GM12891 (cell line): ENCODE results near the gene ORM1.

Experiments
- DNase-seq: peaks from one replicate; pipeline ENCODE4 v3.0.0; 2011; ENCODE audit warnings: low spot score; ENCODE audit not compliant: insufficient read length
- FAIRE-seq: peaks from 2 replicates; lab custom pipeline; 2011; peaks lifted over from hg19 to GRCh38; lab: Jason Lieb, UNC
- PAX5 ChIP-seq: IDR thresholded peaks from 2 replicates; pipeline ENCODE4 v1.6.1; 2011; ENCODE audit warnings: low read length, moderate library complexity, mild to moderate bottlenecking; ENCODE audit not compliant: insufficient read depth, severe bottlenecking
- POLR2A ChIP-seq: IDR thresholded peaks from 2 replicates; pipeline ENCODE4 v1.6.1; 2011; ENCODE audit warnings: low read depth, low read length, control low read depth
- POLR2AphosphoS5 ChIP-seq: IDR thresholded peaks from 2 replicates; pipeline ENCODE4 v1.6.1; 2011; ENCODE audit warnings: low read depth, low read length, control low read depth
- POU2F2 ChIP-seq: IDR thresholded peaks from 2 replicates; pipeline ENCODE4 v1.6.1; 2011; ENCODE audit warnings: low read depth, mild to moderate bottlenecking, control low read depth, low read length, moderate library complexity
- SPI1 ChIP-seq: IDR thresholded peaks from 2 replicates; pipeline ENCODE4 v1.6.1; 2011; ENCODE audit warnings: low read depth, low read length, control low read depth
- TAF1 ChIP-seq: IDR thresholded peaks from 2 replicates; pipeline ENCODE4 v1.6.1; 2011; ENCODE audit warnings: low read depth, low read length, control low read depth

The ORM1 gene

GRCh38 chr9:114343471-114344187 lies 20.7 kb downstream of the ORM1 start:
- no peak for DNase-seq
- FAIRE-seq: peak; percentile 28
- no peak for TF ChIP-seq SPI1
- TF ChIP-seq POU2F2: no peak
- TF ChIP-seq POLR2AphosphoS5: no peak
- no peak for TF ChIP-seq POLR2A
- no peak for TF ChIP-seq TAF1
- no peak for TF ChIP-seq PAX5

- no peak for FAIRE-seq
- no peak for DNase-seq
- no peak for TF ChIP-seq POLR2A
Observed at GRCh38 chr9:114344188-114344566, 21.3 kb downstream of the ORM1 start.

GRCh38 chr9:114344692-114345091 lies 21.8 kb downstream of the ORM1 start:
- FAIRE-seq: no peak
- TF ChIP-seq TAF1 (no peak), POLR2A (no peak), SPI1 (no peak), PAX5 (no peak), POU2F2 (no peak), POLR2AphosphoS5 (no peak)
- no peak for DNase-seq

GRCh38 chr9:114345493-114346065 lies 22.7 kb downstream of the ORM1 start:
- no peak for TF ChIP-seq SPI1
- TF ChIP-seq POLR2A: no peak
- no peak for TF ChIP-seq POLR2AphosphoS5
- TF ChIP-seq PAX5: no peak
- TF ChIP-seq POU2F2: no peak
- TF ChIP-seq TAF1: no peak
- FAIRE-seq (no peak), DNase-seq (no peak)

- DNase-seq (no peak), FAIRE-seq (no peak)
- TF ChIP-seq TAF1 (no peak), POU2F2 (no peak), POLR2A (no peak), SPI1 (no peak), POLR2AphosphoS5 (no peak), PAX5 (no peak)
Observed at GRCh38 chr9:114346146-114346545, 23.2 kb downstream of the ORM1 start.

GRCh38 chr9:114347675-114348074 lies 24.8 kb downstream of the ORM1 start:
- no peak for TF ChIP-seq PAX5
- no peak for TF ChIP-seq POU2F2
- no peak for TF ChIP-seq POLR2AphosphoS5
- no peak; the same call in 1 of the 2 replicates for TF ChIP-seq POLR2A
- TF ChIP-seq TAF1: no peak
- no peak for TF ChIP-seq SPI1
- DNase-seq (no peak), FAIRE-seq (no peak)

GRCh38 chr9:114348261-114348905 lies 25.5 kb downstream of the ORM1 start:
- FAIRE-seq: peak; percentile 26
- no peak for DNase-seq
- TF ChIP-seq TAF1 (no peak), PAX5 (no peak), POU2F2 (no peak; the same call in 1 of the 2 replicates), POLR2A (no peak), SPI1 (no peak), POLR2AphosphoS5 (no peak)

GRCh38 chr9:114348906-114349482 lies 26.1 kb downstream of the ORM1 start:
- TF ChIP-seq POU2F2: no peak
- no peak; the same call in 1 of the 2 replicates for TF ChIP-seq POLR2A
- no peak for TF ChIP-seq SPI1
- no peak for TF ChIP-seq TAF1
- TF ChIP-seq POLR2AphosphoS5: no peak; the same call in 1 of the 2 replicates
- TF ChIP-seq PAX5: peak; percentile 28
- DNase-seq (peak; percentile 76), FAIRE-seq (peak; percentile 88)

GRCh38 chr9:114349713-114350480 lies 27.0 kb downstream of the ORM1 start:
- peak; percentile 55 for FAIRE-seq
- no peak for TF ChIP-seq TAF1
- TF ChIP-seq POLR2AphosphoS5: no peak
- TF ChIP-seq SPI1: no peak
- TF ChIP-seq POLR2A: no peak
- TF ChIP-seq PAX5: no peak
- TF ChIP-seq POU2F2: no peak
- no peak for DNase-seq
